HUES64 (cell line): ENCODE measurements around the gene HMBS.
A peak's percentile ranks its signal among the peaks of the same experiment; 100 is the strongest.
"Not testable (repeated sequence)": the region's sequence is repeated elsewhere in the genome, so short reads cannot be mapped to it uniquely, and the experiment has no call there.

Source experiments
- H3K27ac ChIP-seq: 2 replicates; pipeline ENCODE4 v1.7.0; 2013; ENCODE audit warnings: low read depth, low read length, inconsistent platforms
- H3K27me3 ChIP-seq: 2 replicates; pipeline ENCODE4 v1.6.1; 2013; ENCODE audit warnings: mild to moderate bottlenecking, low read length; ENCODE audit not compliant: insufficient read depth
- H3K36me3 ChIP-seq: 2 replicates; pipeline ENCODE4 v1.6.1; 2013; ENCODE audit warnings: mild to moderate bottlenecking, low read length; ENCODE audit not compliant: insufficient read depth
- H3K4me1 ChIP-seq: 2 replicates; pipeline ENCODE4 v1.6.1; 2013; ENCODE audit warnings: mild to moderate bottlenecking, low read length, moderate library complexity; ENCODE audit not compliant: insufficient read depth
- H3K4me3 ChIP-seq: 2 replicates; pipeline ENCODE4 v1.5.1; 2013; ENCODE audit warnings: mild to moderate bottlenecking, low read length, moderate library complexity
- H3K9ac ChIP-seq: 2 replicates; pipeline ENCODE4 v1.6.1; 2013; ENCODE audit warnings: mild to moderate bottlenecking, low read depth, low read length
- H3K9me3 ChIP-seq: 2 replicates; pipeline ENCODE4 v1.6.1; 2013; ENCODE audit warnings: low read depth, low read length; ENCODE audit not compliant: insufficient read depth
- WGBS: fragments of 150-250, 120-280 bp; methylation state at CpG from one replicate; pipeline ENCODE4 v1.1.7; 2013; ENCODE audit warnings: missing lambda C conversion rate; 5-methylcytosine and 5-hydroxymethylcytosine counted together

The HMBS gene

DNA sequence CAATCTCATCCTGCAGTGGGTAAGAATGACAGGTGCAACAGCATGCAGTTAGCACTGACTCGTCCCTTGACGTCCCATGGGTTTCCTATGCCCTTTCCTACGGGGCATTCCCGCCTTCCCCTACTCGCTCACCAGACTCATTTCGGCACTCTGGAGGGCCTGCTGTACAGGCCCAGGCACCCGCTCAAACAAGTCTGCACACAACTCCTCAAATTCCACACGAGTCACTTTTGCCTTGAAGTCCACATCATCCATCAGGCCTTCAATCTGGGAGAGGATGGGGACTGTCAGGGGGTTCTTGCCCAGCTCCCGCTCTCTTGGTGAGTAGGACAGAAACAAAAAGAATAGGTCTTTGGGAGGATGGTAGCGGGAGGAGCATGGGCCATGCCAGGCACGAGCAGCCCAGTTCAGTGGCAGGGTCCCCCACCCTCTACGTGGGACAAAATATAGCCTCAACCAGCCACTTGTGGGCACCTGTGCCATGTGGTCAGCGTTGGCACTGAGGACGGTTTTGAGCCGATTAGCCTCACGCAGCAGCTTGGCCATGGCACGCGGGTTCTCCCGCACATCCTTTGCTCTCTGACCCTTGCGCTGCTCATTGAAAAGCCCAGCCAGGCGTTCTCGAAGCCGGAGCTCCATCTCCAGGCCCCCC is 32.4 kb upstream of the HMBS start:
- WGBS, result 96% methylated on average over 23 of the region's 23 CpGs
- 0 out of 2 replicates have a peak, but pooled peaks cover 5% of the 10 kb centered on the region for H3K4me1 ChIP-seq
- H3K4me3 ChIP-seq, result no peak overlapping the region
- no peaks in the 10 kb centered on the region for H3K27me3 ChIP-seq
- H3K36me3 ChIP-seq, result peaks cover 85% of the 10 kb centered on the region
- H3K27ac ChIP-seq, result no peak overlapping the region
- no peaks in the 10 kb centered on the region for H3K9me3 ChIP-seq
- H3K9ac ChIP-seq, result no peak overlapping the region

DNA sequence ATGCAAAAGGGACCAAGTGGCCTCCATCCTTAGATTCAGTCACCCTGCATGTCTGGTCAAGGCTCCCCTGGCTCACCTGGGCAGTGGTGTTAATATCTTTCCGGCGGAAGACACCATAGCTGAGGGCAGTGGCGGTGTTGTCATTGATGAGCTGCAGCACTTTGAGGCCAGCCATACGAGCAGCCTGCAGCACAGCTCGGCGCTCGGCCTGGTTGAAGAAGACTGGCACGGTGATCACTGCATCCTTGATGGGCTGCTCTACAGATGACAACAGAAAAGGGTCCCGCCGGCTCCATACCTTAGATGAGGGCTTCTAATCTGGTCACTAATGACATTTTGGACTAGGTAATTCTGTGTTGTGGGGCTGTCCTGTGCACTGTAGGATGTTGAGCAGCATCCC is 30.3 kb upstream of the HMBS start:
- Histone ChIP-seq H3K36me3 (peaks cover 63% of the 10 kb centered on the region), H3K9ac (no peak overlapping the region), H3K27ac (no peak overlapping the region), H3K4me3 (no peak overlapping the region), H3K4me1 (0 out of 2 replicates have a peak, but pooled peaks cover 8% of the 10 kb centered on the region), H3K27me3 (no peaks in the 10 kb centered on the region), H3K9me3 (no peaks in the 10 kb centered on the region)
- WGBS, result 97% methylated on average over 10 of the region's 10 CpGs

DNA sequence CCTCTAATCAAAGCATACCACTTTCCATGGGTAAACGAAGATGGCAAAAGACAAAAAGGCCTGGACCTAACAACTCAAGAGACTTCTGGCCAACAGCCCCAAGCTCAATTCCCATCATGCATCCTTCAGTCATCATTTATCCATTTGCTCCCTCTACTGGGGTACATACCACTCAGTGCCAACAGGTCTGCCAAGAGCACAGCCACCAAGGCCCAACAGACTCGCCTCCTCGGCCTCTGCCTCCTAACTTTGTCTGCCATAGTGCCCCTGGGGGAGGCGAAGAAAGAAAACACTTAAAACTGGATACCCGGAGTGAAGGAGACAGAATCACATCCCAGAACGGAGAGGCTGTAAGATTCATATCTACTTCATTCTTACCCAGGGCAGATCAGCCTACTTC is 28.8 kb upstream of the HMBS start:
- Histone ChIP-seq H3K27ac (no peak overlapping the region), H3K36me3 (peaks cover 48% of the 10 kb centered on the region)
- WGBS, result 73% methylated on average over 6 of the region's 6 CpGs

DNA sequence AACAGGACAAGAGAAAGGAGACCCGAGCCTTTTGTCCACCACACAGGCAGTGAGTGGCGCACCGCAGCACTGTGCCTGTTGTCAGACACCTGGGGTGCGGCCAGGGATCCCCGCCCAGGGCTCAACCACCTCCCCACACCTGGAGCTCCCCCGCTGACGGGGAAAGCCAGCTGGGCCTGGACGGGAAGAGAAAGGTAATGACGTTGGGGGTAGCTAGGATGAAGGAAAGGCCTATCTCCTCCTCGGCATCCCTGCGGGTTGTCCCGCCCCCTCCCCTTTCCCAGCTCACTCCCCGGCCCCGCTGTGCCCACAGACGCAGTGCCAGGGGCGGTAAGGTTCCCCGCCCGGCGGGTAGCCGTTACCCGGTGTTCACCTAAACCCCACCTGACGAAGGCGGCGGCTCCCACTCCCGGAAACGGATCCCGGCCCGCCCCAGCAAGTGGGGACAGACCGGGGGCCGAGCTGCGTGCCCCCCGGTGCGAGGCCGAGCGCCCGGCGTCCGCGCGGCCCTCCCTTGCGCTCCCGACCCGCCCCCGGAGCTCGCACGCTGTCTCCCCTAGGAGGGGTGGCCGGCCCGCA is 28.2 kb upstream of the HMBS start:
- Histone ChIP-seq H3K9me3 (no peaks in the 10 kb centered on the region), H3K27ac (peak overlapping the region; percentile 97), H3K4me3 (peak overlapping the region; percentile 68), H3K4me1 (0 out of 2 replicates have a peak, but pooled peaks cover 8% of the 10 kb centered on the region), H3K36me3 (peaks cover 42% of the 10 kb centered on the region), H3K27me3 (no peaks in the 10 kb centered on the region), H3K9ac (peak overlapping the region; percentile 93)
- under 1% methylated on average over 44 of the region's 48 CpGs for WGBS

More for the DNA sequence above, 28.8 kb upstream of the HMBS start:
- Histone ChIP-seq H3K9me3 (no peaks in the 10 kb centered on the region), H3K4me1 (0 out of 2 replicates have a peak, but pooled peaks cover 8% of the 10 kb centered on the region), H3K4me3 (peak overlapping the region; percentile 68), H3K27me3 (no peaks in the 10 kb centered on the region), H3K9ac (peak overlapping the region; percentile 93)

DNA sequence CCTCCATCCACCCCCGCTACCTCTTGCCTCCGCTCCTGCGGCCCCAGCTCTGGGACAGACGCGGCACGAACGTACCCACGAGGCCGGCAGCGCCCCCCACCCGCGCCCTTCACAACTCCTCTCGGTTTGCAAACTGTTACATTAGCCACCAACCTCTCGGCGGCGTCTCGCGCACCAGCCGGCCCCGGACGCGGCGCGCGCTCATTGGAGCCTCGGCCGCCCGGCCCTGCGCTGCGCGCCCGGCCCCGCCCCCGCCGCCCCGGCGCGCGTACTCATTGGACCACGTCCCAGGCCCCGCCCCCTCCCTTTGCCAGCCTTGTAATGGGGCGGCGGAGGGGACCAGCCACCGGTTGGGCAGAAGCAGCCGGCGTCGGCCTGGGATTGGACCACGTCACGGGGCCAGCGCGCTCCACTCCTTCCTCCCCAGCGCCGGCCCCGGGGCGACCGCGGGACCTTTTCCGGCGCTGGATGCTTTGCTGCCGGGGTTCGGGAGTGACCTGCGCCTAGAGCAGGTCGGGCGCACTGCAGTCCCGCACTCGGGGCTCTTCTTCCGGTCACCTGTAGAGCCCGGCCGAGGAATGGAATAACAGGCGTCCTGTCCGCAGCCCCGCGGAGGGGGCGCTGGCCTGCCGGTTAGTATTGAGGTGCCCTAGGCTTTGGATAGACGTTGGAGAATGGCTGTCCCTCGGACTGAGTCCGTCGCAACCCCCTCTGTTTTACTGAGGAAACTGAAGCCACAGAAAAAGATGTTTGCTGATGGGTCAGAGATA is 27.5 kb upstream of the HMBS start, which contains the start of gene HYOU1:
TSS of gene HYOU1 (minus strand) at position 206 of the 770 bp plus-strand sequence. CDS start 1,045 bp downstream, outside the sequence.
- H3K4me3 ChIP-seq, result peak within 1 kb of the TSS; percentile 73
- H3K9me3 ChIP-seq, result no peaks in the 10 kb centered on the region
- H3K27ac ChIP-seq, result peak within 1 kb of the TSS; percentile 97
- H3K4me1 ChIP-seq, result 0 out of 2 replicates have a peak, but pooled peaks cover 8% of the 10 kb centered on the region
- under 1% methylated on average over 78 of the region's 79 CpGs for WGBS
- H3K9ac ChIP-seq, result peak within 1 kb of the TSS; percentile 93
- peaks cover 36% of the 10 kb centered on the region for H3K36me3 ChIP-seq
- H3K27me3 ChIP-seq, result no peaks in the 10 kb centered on the region

DNA sequence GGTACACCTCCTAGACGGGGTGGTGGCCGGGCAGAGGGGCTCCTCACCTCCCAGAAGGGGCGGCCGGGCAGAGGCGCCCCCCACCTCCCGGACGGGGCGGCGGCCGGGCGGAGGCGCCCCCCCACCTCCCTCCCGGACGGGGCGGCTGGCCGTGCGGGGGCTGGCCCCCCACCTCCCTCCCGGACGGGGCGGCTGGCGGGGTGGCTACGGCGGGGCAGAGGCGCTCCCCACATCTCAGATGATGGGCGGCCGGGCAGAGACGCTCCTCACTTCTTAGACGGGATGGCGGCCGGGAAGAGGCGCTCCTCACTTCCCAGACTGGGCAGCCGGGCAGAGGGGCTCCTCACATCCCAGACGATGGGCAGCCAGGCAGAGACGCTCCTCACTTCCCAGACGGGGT is 25.6 kb upstream of the HMBS start:
- 92% methylated on average over 29 of the region's 35 CpGs for WGBS
- not testable (repeated sequence) for H3K9ac ChIP-seq, H3K27ac ChIP-seq, H3K4me1 ChIP-seq, H3K27me3 ChIP-seq, H3K9me3 ChIP-seq, H3K4me3 ChIP-seq
- peaks cover 16% of the 10 kb centered on the region for H3K36me3 ChIP-seq

DNA sequence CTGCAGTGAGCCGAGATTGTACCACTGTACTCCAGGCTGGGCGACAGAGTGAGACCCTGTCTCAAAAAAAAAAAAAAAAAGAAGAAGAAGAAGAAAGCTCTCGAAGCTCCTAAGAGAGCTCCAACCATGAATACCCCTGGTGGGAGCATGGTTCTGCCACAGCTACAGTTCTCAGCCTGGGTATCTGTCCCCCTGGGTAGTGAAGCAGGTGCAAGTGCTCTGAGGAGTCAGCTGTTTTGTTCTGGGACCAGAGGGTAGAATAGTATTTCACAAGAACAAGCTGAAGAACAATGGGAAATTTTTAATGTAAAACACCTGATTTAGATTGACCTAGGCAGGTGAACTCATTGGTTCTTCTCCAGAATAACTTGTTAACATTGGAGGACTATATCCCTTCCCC is 23.4 kb upstream of the HMBS start:
- Histone ChIP-seq H3K27me3 (no peaks in the 10 kb centered on the region), H3K9ac (no peak overlapping the region), H3K4me1 (0 out of 2 replicates have a peak, but pooled peaks cover 3% of the 10 kb centered on the region), H3K27ac (no peak overlapping the region), H3K9me3 (no peaks in the 10 kb centered on the region), H3K4me3 (no peak overlapping the region), H3K36me3 (no peaks in the 10 kb centered on the region)
- 96% methylated on average over 3 of the region's 3 CpGs for WGBS

DNA sequence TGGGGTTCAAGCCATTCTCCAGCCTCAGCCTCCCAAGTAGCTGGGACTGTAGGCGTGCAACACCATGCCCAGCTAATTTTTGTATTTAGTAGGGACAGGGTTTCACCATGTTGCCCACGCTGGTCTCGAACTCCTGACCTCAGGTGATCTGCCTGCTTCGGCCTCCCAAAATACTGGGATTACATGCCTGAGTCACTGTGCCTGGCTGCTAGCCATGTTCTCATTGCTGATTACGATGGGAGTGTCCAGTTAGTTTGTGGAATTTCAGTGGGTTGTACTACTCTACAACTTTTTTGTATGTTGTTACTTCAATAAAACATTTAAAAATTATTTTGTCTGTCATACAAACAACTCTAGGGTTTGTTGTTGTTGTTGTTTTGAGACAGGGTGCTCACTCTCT is 21.9 kb upstream of the HMBS start:
- Histone ChIP-seq H3K27ac (no peak overlapping the region), H3K4me1 (0 out of 2 replicates have a peak, but pooled peaks cover 3% of the 10 kb centered on the region), H3K27me3 (no peaks in the 10 kb centered on the region), H3K9me3 (no peaks in the 10 kb centered on the region), H3K36me3 (no peaks in the 10 kb centered on the region), H3K4me3 (no peak overlapping the region), H3K9ac (no peak overlapping the region)
- WGBS, result 92% methylated on average over 4 of the region's 5 CpGs

DNA sequence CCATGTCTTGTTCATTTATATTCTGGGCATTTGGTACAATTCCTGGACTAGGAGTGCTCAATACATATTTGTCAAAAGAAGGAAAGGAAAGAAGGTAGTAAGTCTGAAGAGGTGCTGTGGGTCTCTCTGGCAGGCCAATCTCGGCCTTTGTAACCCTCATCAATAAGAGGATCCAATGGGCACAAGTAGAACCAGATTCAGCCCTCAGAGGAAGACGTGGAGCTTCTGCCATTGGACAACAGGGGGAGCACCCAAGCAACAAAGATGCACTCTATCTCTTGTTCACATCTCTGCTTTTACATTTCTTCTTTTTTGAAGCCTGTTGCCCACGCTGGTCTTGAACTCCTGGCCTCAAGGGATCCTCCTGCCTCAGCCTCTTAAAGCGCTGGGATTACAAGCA is 19.3 kb upstream of the HMBS start:
- Histone ChIP-seq H3K9me3 (no peaks in the 10 kb centered on the region), H3K27ac (no peak overlapping the region), H3K9ac (no peak overlapping the region), H3K27me3 (no peaks in the 10 kb centered on the region), H3K4me1 (no peaks in the 10 kb centered on the region), H3K36me3 (peaks cover 11% of the 10 kb centered on the region), H3K4me3 (no peak overlapping the region)
- 52% methylated on average over 4 of the region's 4 CpGs for WGBS

DNA sequence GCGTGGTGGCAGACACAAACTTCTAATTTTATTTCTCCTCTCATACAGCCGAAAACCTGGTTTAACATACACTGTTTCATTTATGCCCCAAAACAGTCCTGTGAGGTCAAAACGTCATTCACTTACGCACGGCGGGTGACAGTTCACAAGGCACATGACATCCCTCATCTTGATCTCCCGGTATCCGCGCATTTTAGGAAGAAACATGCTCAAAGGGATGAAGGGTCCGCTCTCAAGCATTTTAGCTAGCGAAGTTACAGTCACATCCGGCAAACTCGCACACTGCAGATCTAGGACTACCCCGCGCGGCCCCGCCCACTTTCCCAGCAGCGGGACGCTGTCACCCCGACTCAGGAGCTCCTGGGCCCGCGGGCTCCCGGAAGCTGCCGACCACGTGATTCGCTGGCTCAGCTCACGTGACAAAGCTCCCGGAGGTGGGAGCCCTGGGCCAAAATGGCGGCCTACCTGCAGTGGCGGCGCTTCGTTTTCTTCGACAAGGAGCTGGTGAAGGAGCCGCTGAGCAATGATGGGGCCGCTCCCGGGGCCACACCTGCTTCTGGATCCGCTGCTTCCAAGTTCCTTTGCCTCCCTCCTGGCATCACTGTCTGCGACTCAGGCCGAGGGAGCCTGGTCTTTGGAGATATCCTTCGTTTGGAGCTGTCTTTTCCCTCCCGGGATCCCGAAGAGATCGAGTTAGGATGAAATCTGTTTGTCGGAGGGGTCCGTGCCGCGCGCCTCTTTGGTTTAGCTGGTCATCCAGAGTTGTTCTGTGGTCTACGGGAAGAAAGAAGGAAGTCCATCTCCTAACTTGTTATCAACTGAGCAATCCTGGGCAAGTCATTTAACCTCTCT is 17.1 kb upstream of the HMBS start, which contains the start of gene VPS11:
TSS of gene VPS11 (plus strand) at position 448 of the 852 bp plus-strand sequence. CDS start at position 454, 6 bp downstream.
- Histone ChIP-seq H3K4me3 (peak within 1 kb of the TSS; percentile 96), H3K36me3 (peaks cover 27% of the 10 kb centered on the region), H3K27ac (peak within 1 kb of the TSS; percentile 67), H3K27me3 (no peaks in the 10 kb centered on the region), H3K4me1 (no peaks in the 10 kb centered on the region), H3K9ac (peak within 1 kb of the TSS; percentile 90), H3K9me3 (no peaks in the 10 kb centered on the region)
- under 1% methylated on average over 49 of the region's 49 CpGs for WGBS
